Measurements from ENCODE around the gene PRTFDC1.

DNA sequence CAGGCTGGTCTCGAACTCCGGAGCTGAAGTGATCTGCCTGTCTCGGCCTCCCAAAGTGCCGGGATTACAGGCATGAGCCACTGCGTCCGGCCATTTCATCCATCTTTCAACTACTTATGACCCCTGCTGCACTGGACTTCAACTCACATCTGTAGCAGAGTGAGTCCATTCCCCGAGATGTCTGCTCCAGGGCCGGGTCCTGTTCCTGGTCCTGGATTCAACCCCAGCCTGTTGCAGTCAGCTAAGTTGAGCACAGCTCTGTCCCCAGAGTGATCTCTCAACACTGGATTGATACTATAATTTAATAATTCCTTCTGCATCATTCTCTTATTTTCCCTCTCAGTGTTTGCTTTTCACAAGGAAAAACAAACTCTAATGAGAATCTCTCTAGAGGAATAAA lies 25.8 kb downstream of the PRTFDC1 start:
- no peak for TF ChIP-seq TEAD4 (IDR thresholded peaks at IDR 0.05)
- TF ChIP-seq EP300 (IDR thresholded peaks at IDR 0.05; ENCODE audit: borderline replicate concordance) = no peak
- no peak for TF ChIP-seq CEBPB (IDR thresholded peaks at IDR 0.05)
- TF ChIP-seq, protein P1, sequence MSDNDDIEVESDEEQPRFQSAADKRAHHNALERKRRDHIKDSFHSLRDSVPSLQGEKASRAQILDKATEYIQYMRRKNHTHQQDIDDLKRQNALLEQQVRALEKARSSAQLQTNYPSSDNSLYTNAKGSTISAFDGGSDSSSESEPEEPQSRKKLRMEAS (IDR thresholded peaks at IDR 0.05) = no peak
- TF ChIP-seq FOXM1 (IDR thresholded peaks at IDR 0.05; ENCODE audit: borderline replicate concordance, low read depth) = no peak
- TF ChIP-seq, protein P2, sequence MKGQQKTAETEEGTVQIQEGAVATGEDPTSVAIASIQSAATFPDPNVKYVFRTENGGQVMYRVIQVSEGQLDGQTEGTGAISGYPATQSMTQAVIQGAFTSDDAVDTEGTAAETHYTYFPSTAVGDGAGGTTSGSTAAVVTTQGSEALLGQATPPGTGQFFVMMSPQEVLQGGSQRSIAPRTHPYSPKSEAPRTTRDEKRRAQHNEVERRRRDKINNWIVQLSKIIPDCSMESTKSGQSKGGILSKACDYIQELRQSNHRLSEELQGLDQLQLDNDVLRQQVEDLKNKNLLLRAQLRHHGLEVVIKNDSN (IDR thresholded peaks at IDR 0.05) = no peak
- no peak for TF ChIP-seq EGR1 (IDR thresholded peaks at IDR 0.05)
- TF ChIP-seq TCF12 (IDR thresholded peaks at IDR 0.05; ENCODE audit: low read depth) = no peak
- TF ChIP-seq, protein P3, sequence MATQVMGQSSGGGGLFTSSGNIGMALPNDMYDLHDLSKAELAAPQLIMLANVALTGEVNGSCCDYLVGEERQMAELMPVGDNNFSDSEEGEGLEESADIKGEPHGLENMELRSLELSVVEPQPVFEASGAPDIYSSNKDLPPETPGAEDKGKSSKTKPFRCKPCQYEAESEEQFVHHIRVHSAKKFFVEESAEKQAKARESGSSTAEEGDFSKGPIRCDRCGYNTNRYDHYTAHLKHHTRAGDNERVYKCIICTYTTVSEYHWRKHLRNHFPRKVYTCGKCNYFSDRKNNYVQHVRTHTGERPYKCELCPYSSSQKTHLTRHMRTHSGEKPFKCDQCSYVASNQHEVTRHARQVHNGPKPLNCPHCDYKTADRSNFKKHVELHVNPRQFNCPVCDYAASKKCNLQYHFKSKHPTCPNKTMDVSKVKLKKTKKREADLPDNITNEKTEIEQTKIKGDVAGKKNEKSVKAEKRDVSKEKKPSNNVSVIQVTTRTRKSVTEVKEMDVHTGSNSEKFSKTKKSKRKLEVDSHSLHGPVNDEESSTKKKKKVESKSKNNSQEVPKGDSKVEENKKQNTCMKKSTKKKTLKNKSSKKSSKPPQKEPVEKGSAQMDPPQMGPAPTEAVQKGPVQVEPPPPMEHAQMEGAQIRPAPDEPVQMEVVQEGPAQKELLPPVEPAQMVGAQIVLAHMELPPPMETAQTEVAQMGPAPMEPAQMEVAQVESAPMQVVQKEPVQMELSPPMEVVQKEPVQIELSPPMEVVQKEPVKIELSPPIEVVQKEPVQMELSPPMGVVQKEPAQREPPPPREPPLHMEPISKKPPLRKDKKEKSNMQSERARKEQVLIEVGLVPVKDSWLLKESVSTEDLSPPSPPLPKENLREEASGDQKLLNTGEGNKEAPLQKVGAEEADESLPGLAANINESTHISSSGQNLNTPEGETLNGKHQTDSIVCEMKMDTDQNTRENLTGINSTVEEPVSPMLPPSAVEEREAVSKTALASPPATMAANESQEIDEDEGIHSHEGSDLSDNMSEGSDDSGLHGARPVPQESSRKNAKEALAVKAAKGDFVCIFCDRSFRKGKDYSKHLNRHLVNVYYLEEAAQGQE (IDR thresholded peaks at IDR 0.05; ENCODE audit: low read depth) = no peak
- no peak for TF ChIP-seq CREB1 (IDR thresholded peaks at IDR 0.05; ENCODE audit: low read depth)
- no peak for TF ChIP-seq YY1 (IDR thresholded peaks at IDR 0.05; ENCODE audit: low read depth)
- TF ChIP-seq TAF1 (IDR thresholded peaks at IDR 0.05; ENCODE audit: low read depth) = no peak
